ENCODE results near the gene PRRC2C. TPM values are rescaled to one million over a fixed set of nuclear protein-coding genes. Genes with fewer than 3 reads are reported as not detected.

The PRRC2C gene
- total and polyA plus RNA-seq, 10 donors, result 30.1 to 216 (median 163) TPM

DNA sequence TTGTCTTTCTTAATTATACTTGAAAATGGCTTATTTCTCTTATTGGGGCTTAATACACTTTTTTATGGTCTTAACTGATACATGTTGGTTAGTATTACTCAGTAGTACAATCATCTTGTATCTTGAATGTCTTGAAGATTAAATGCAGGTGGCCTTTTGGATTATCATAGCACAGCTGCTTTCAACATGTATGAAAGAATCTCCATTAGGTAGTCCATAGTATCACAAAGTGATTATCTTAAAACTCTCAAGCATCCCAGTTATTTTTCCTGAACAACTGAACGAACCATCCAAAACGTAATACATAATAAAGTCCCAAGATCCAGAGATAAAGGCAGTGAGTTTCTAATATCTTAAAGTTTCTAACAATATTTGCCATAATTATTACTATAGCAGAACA lies 85.0 kb downstream of the PRRC2C start:
- 88 to 95% (median 95%) methylated on average over 2 of the region's 2 CpGs for WGBS, 5 donors
- intact Hi-C loops (cut with DNase I; ENCODE audit: low total_unique reads), result no loop called here

DNA sequence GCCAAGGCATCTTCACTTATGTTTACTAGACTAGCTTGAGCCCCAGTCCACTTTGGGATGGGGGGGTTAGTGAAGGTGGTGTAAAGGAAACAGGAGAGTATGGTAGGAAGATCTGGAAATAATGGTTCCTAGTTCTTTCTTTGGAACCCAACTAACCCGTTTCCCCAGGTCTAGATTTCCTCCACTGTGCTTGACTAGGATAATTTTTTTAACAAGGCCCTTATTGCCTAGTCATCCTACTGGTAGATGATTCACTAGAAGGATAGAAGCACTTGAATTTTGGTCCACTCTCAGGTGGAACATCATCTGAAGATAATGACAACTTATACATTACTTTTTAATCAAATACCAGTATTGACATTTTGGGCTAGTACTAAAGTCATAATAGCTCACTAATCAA lies 90.8 kb downstream of the PRRC2C start:
- Histone ChIP-seq H3K4me1 (no peaks in the 10 kb centered on the region), H3K27me3 (replicated peaks in 1 of 7) (no peaks in the 10 kb centered on the region), H3K36me3 (peaks cover 0 to 100% (median 85%) of the 10 kb centered on the region in 6 donors), H3K27ac (no peak overlapping the region), H3K9me3 (no peaks in the 10 kb centered on the region), H3K4me3 (no peak overlapping the region)
- intact Hi-C loops (cut with DNase I; ENCODE audit: low total_unique reads), result no loop called here
- TF ChIP-seq, protein P1, sequence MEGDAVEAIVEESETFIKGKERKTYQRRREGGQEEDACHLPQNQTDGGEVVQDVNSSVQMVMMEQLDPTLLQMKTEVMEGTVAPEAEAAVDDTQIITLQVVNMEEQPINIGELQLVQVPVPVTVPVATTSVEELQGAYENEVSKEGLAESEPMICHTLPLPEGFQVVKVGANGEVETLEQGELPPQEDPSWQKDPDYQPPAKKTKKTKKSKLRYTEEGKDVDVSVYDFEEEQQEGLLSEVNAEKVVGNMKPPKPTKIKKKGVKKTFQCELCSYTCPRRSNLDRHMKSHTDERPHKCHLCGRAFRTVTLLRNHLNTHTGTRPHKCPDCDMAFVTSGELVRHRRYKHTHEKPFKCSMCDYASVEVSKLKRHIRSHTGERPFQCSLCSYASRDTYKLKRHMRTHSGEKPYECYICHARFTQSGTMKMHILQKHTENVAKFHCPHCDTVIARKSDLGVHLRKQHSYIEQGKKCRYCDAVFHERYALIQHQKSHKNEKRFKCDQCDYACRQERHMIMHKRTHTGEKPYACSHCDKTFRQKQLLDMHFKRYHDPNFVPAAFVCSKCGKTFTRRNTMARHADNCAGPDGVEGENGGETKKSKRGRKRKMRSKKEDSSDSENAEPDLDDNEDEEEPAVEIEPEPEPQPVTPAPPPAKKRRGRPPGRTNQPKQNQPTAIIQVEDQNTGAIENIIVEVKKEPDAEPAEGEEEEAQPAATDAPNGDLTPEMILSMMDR (IDR thresholded peaks at IDR 0.05 in 8 of 11, conservative IDR thresholded peaks at IDR 0.05 in 3 of 11), result no peak
- TF ChIP-seq POLR2AphosphoS5 (IDR thresholded peaks at IDR 0.05) (no peak), POLR2A (IDR thresholded peaks at IDR 0.05) (no peak)
- WGBS, 5 donors, result 81 to 95% (median 92%) methylated on average over 1 of the region's 1 CpG
- DNase-seq, result no peak

More for the DNA sequence above, 85.0 kb downstream of the PRRC2C start:
- no peaks in the 10 kb centered on the region for H3K4me1 ChIP-seq
- H3K4me3 ChIP-seq, result no peak overlapping the region
- H3K27ac ChIP-seq, result no peak overlapping the region
- TF ChIP-seq, protein P1 (IDR thresholded peaks at IDR 0.05 in 8 of 11, conservative IDR thresholded peaks at IDR 0.05 in 3 of 11), result no peak
- TF ChIP-seq POLR2AphosphoS5 (IDR thresholded peaks at IDR 0.05) (no peak), POLR2A (IDR thresholded peaks at IDR 0.05) (no peak)
- peaks cover 4 to 100% (median 80%) of the 10 kb centered on the region in 6 donors for H3K36me3 ChIP-seq
- H3K27me3 ChIP-seq (replicated peaks in 1 of 7), result no peaks in the 10 kb centered on the region
- no peaks in the 10 kb centered on the region for H3K9me3 ChIP-seq
- no peak for DNase-seq

DNA sequence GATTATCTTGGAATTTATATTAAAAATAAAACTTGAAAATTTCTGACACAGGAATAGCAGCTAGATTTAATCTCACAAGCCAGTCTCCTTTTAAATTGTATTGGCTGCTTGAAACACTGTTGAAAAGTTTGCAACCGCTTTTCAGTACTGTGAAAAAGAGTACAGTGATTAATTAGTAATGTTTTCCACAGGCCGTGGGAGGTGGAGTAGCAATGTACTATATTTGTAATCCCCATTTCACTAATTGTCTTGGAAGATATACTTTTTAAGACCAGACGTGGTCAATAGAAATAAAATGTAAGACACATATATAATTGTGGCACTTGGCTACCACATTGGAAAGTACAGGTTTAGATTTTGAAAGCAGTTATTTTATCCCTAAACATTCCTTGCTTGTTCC lies 95.9 kb downstream of the PRRC2C start:
- H3K27ac ChIP-seq, result no peak overlapping the region
- intact Hi-C loops (cut with DNase I; ENCODE audit: low total_unique reads), result no loop called here
- no peaks in the 10 kb centered on the region for H3K27me3 ChIP-seq (replicated peaks in 1 of 7)
- no peak overlapping the region for H3K4me3 ChIP-seq
- peaks cover 0 to 100% (median 90%) of the 10 kb centered on the region in 6 donors for H3K36me3 ChIP-seq
- TF ChIP-seq, protein P1 (IDR thresholded peaks at IDR 0.05 in 8 of 11, conservative IDR thresholded peaks at IDR 0.05 in 3 of 11), result no peak
- TF ChIP-seq POLR2AphosphoS5 (IDR thresholded peaks at IDR 0.05), result no peak
- no peak for TF ChIP-seq POLR2A (IDR thresholded peaks at IDR 0.05)
- H3K4me1 ChIP-seq, result no peaks in the 10 kb centered on the region
- DNase-seq, result no peak
- 79 to 88% (median 84%) methylated on average over 3 of the region's 3 CpGs for WGBS, 5 donors
- no peaks in the 10 kb centered on the region for H3K9me3 ChIP-seq

DNA sequence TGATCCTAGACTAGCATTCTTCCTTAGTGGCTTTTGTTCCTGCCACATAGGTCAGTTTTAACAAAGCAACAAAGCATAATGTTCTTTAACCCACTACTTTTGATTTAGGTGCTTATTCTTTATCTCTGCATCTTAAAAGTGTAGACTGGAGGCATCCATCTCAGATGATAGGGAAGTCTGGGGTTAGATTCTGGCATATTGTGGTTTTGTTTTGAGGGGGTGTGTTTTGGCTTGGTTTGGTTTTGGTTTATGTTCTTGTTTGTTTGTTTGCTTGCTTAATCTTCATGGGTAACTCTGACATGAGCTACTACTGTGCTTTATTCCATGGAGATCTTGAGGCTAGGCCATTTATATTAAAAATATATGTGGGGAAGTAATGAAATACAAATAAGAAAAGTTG lies 96.4 kb downstream of the PRRC2C start:
- intact Hi-C loops (cut with DNase I; ENCODE audit: low total_unique reads), result no loop called here
- Histone ChIP-seq H3K4me3 (no peak overlapping the region), H3K27ac (no peak overlapping the region), H3K36me3 (peaks cover 0 to 100% (median 90%) of the 10 kb centered on the region in 6 donors), H3K27me3 (replicated peaks in 1 of 7) (no peaks in the 10 kb centered on the region), H3K4me1 (no peaks in the 10 kb centered on the region), H3K9me3 (no peaks in the 10 kb centered on the region)
- TF ChIP-seq POLR2A (IDR thresholded peaks at IDR 0.05) (no peak), POLR2AphosphoS5 (IDR thresholded peaks at IDR 0.05) (no peak)
- TF ChIP-seq, protein P1 (IDR thresholded peaks at IDR 0.05 in 8 of 11, conservative IDR thresholded peaks at IDR 0.05 in 3 of 11), result no peak
- no peak for DNase-seq
